Testis (tissue), 2 donors: ENCODE measurements around the gene TIAM1.

Experiments
- POLR2A ChIP-seq: fragments of 450-650 bp; IDR thresholded peaks from one replicate; pipeline ENCODE4 v1.6.1; 2017; ENCODE audit warnings: antibody characterized with exemption, mild to moderate bottlenecking, moderate library complexity
- TF ChIP-seq, protein P1 (sequence below), 3 experiments: fragments of 450-650 bp in 2 of 3; fragments of 200-600 bp in 1 of 3; sonication (generic) in 1 of 3; IDR thresholded peaks; one replicate each; pipeline ENCODE4 v1.5.1; 2016 to 2019; ENCODE audit warnings: antibody characterized with exemption in 3 of 3, mild to moderate bottlenecking in 2 of 3, moderate library complexity in 1 of 3

DNA sequence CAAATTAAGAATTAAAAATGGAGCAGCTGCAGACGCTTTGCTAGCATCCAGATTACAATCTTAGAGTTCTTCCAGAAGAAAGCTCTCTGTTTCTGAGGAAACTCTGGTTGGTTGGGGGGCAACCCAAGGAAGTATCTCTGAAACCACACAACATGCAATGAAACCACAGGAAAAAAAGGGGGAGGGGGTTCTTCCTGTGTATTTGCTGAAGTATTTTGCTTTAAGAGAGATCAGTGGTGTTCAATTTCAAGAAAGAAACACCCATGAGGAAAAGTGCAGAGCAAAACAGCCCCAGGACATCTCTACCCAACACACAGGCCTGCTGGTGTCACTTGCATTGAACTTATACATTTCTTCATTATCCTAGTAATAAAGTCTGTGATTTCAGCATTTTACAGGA, 19.7 kb upstream of the TIAM1 start:
- TF ChIP-seq, protein P1, sequence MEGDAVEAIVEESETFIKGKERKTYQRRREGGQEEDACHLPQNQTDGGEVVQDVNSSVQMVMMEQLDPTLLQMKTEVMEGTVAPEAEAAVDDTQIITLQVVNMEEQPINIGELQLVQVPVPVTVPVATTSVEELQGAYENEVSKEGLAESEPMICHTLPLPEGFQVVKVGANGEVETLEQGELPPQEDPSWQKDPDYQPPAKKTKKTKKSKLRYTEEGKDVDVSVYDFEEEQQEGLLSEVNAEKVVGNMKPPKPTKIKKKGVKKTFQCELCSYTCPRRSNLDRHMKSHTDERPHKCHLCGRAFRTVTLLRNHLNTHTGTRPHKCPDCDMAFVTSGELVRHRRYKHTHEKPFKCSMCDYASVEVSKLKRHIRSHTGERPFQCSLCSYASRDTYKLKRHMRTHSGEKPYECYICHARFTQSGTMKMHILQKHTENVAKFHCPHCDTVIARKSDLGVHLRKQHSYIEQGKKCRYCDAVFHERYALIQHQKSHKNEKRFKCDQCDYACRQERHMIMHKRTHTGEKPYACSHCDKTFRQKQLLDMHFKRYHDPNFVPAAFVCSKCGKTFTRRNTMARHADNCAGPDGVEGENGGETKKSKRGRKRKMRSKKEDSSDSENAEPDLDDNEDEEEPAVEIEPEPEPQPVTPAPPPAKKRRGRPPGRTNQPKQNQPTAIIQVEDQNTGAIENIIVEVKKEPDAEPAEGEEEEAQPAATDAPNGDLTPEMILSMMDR (IDR thresholded peaks at IDR 0.05), result no peak
- no peak for TF ChIP-seq POLR2A
